NOMO-1 treated with dmso at 0.1 percent for 144 hours (cell line): Measurements from ENCODE around the gene AGO1.

ENCODE experiments used
- DNase-seq: peaks from one replicate; lab custom pipeline; 2025; ENCODE audit not compliant: unreplicated experiment; lab: John Stamatoyannopoulos, UW

AGO1 gene

GRCh38 chr1:35882945-35883634, at the start of gene AGO1:
Gene AGO1 (plus strand): TSS chr1:35883209. CDS start chr1:35883422, 213 bp downstream.
- peak; percentile 83 for DNase-seq

GRCh38 chr1:35833395-35833794, 49.6 kb upstream of the AGO1 start:
- DNase-seq, result no peak

- no peak for DNase-seq
Measured at GRCh38 chr1:35834218-35834617, 48.8 kb upstream of the AGO1 start.

GRCh38 chr1:35835398-35835797, 47.6 kb upstream of the AGO1 start:
- no peak for DNase-seq

- DNase-seq, result no peak
Measured at GRCh38 chr1:35836734-35837133, 46.3 kb upstream of the AGO1 start.

- no peak for DNase-seq
Measured at GRCh38 chr1:35838693-35839245, 44.2 kb upstream of the AGO1 start.

- no peak for DNase-seq
Measured at GRCh38 chr1:35844826-35845225, 38.2 kb upstream of the AGO1 start.

GRCh38 chr1:35845766-35846165, 37.2 kb upstream of the AGO1 start:
- DNase-seq, result no peak

GRCh38 chr1:35847935-35848565, 35.0 kb upstream of the AGO1 start:
- DNase-seq, result no peak

GRCh38 chr1:35850051-35850450, 33.0 kb upstream of the AGO1 start:
- no peak for DNase-seq

- DNase-seq, result no peak
Measured at GRCh38 chr1:35850716-35851115, 32.3 kb upstream of the AGO1 start.

- no peak for DNase-seq
Measured at GRCh38 chr1:35851132-35851869, 31.7 kb upstream of the AGO1 start.

GRCh38 chr1:35852241-35852640, 30.8 kb upstream of the AGO1 start:
- DNase-seq, result no peak

- DNase-seq, result no peak
Measured at GRCh38 chr1:35854989-35855700, 27.9 kb upstream of the AGO1 start.

GRCh38 chr1:35856964-35857363, 26.0 kb upstream of the AGO1 start:
- no peak for DNase-seq

GRCh38 chr1:35857830-35858229, 25.2 kb upstream of the AGO1 start:
- DNase-seq, result no peak

GRCh38 chr1:35860696-35861095, 22.3 kb upstream of the AGO1 start:
- DNase-seq, result peak; percentile 76

GRCh38 chr1:35863136-35863535, 19.9 kb upstream of the AGO1 start:
- DNase-seq, result no peak

- DNase-seq, result peak; percentile 25
Measured at GRCh38 chr1:35863881-35864625, 19.0 kb upstream of the AGO1 start.

- DNase-seq, result no peak
Measured at GRCh38 chr1:35864813-35865212, 18.2 kb upstream of the AGO1 start.
